Measurements from ENCODE around the gene PUS10.

DNA sequence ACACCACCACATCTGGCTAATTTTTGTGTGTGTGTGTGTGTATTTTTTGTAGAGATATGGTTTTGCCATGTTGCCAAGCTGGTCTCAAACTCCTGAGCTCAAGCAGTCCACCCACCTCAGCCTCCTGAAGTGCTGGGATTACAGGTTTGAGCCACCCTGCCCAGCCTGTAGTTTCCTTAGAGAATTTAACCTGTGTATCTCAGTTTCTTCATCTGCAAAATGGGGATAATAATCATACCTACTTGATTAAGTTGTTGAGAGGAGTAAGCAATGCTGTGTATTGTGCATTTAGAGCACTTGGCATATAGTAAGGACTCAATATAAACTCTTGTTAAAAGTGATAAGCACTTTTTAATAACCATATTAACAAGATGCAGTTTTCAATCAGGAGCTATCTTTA is 41.3 kb upstream of the PUS10 start:
- TF ChIP-seq, protein P1, sequence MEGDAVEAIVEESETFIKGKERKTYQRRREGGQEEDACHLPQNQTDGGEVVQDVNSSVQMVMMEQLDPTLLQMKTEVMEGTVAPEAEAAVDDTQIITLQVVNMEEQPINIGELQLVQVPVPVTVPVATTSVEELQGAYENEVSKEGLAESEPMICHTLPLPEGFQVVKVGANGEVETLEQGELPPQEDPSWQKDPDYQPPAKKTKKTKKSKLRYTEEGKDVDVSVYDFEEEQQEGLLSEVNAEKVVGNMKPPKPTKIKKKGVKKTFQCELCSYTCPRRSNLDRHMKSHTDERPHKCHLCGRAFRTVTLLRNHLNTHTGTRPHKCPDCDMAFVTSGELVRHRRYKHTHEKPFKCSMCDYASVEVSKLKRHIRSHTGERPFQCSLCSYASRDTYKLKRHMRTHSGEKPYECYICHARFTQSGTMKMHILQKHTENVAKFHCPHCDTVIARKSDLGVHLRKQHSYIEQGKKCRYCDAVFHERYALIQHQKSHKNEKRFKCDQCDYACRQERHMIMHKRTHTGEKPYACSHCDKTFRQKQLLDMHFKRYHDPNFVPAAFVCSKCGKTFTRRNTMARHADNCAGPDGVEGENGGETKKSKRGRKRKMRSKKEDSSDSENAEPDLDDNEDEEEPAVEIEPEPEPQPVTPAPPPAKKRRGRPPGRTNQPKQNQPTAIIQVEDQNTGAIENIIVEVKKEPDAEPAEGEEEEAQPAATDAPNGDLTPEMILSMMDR (IDR thresholded peaks at IDR 0.05) = no peak
- TF ChIP-seq POLR2A (IDR thresholded peaks at IDR 0.05) = no peak
